Limb (tissue), 2 donors: ENCODE measurements around the gene STIM1.

Experiments
- DNase-seq, 2 donors: peaks; one replicate each; pipeline ENCODE4 v3.0.0-alpha.2; 2016; ENCODE audit errors: extremely low spot score in 2 of 2

STIM1 gene

DNA sequence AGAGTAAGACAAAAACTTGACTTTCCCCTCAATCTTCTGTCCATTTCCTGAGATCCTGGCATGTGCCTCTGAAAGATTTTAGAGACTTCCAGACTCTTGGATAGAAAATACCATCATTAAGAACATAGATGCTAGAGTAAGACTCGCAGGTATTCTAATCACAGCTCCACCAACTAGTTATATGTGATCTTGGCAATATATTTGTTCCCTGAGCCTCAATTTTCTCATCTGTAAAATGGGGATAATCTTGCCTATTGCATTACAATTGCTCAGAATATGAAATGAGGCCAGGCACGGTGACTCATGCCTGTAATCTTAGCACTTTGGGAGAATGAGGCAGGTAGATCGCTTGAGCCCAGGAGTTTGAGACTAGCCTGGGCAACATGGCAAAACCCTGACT, 25.4 kb upstream of the STIM1 start:
- DNase-seq, result no peak

GRCh38 chr11:3830730-3831129, 24.7 kb upstream of the STIM1 start:
- no peak for DNase-seq

DNA sequence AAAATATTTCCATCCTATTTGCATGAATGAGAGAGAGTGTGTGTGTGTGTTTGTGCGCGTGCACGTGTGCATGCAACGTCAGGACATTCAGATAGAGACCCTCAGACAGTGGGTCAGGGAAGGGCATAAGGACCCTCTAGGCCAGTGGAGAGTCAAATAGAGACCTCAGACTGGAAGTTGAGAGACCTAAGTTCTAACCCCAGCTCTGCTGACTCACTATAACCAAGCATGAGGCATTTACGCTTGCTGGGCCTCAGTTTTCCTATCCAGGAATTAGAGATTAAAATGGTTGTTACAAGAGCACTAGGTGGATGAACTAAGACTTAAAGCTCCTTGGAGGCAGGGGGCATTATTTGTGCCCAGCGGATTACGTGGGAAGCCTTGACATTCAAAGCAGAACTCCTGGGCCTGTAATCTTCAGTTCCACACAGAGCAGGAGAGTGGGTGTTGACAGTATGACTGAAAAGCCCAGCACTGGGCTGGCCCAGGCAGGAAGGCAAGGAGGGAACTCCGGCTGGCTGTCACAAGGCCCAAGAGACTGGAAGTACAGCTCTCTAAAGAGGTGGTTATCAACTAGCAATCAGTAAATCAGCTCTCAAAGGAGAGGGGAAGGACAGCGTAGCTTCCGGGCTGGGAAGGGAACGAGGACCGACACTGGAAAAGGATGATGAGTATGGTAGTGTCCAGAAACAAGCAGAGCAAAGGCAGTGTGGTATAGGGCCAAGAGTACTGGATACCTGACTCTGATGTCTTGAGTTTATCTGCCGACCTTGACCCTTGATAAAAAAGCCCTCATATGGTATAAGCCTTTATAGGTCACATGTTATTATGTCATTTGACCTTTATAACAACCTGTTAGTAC, 23.9 kb upstream of the STIM1 start:
- no peak for DNase-seq

DNA sequence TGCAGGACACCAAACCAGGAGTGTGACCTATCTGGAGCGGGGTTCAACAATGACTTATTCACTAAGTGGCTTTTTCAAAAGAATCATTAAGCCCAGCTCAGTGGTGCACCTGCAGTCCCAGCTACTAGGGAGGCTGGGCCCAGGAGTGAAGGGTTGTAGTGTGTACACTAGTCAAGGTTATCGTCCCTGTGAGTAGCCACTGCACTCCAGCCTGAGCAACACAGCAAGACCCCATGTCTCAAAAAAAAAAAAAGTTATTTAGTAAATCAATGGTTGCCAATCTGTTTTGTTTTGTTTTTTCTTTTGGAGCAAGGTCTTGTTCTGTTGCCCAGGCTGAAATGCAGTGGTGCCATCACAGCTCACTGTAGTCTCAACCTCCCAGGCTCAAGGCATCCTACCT, 22.6 kb upstream of the STIM1 start:
- DNase-seq, result no peak

DNA sequence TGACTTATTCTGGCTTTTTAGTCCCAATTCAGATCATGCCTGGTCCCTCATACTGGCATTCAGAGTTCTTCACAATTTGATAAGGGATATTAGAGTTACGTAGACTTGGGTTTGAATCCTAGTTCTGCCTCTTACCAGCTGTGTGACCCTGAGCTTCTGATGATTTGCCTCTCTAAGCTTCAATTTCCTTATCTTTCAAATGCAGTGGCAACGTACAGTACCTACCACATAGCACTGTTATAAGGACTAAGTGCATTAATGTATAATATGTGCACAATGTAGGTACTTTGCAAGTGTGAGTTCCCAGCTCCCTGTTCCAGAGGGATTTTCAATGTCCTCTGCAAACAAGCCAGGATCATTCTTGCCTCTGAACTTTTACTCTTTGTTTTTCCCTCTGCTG, 22.0 kb upstream of the STIM1 start:
- no peak for DNase-seq

- DNase-seq, result no peak
Observed at GRCh38 chr11:3834349-3834663, 21.2 kb upstream of the STIM1 start.

GRCh38 chr11:3834664-3835461, 20.6 kb upstream of the STIM1 start:
- no peak for DNase-seq

DNA sequence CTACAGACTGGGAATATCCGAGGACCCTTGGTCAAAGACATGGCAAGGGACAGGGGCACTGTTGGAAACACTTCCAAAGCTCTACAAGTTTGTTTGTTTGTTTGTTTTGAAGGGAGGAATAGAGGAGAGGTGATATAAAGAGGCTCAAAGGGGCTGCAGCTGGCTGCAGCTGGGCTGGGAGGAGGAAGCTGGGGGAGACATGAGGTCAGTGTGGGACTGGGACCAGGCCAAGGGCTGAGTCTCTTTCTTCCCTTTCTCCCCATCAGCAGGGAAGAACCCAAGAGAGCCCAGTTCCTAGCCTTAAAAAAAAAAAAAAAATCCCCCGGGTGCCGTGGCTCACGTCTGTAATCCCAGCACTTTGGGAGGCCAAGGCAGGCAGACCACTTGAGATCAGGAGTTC, 19.7 kb upstream of the STIM1 start:
- DNase-seq, result no peak

GRCh38 chr11:3836903-3837302, 18.6 kb upstream of the STIM1 start:
- no peak for DNase-seq

GRCh38 chr11:3837793-3838192, 17.7 kb upstream of the STIM1 start:
- no peak for DNase-seq

- DNase-seq, result no peak
Observed at GRCh38 chr11:3838504-3838903, 17.0 kb upstream of the STIM1 start.

DNA sequence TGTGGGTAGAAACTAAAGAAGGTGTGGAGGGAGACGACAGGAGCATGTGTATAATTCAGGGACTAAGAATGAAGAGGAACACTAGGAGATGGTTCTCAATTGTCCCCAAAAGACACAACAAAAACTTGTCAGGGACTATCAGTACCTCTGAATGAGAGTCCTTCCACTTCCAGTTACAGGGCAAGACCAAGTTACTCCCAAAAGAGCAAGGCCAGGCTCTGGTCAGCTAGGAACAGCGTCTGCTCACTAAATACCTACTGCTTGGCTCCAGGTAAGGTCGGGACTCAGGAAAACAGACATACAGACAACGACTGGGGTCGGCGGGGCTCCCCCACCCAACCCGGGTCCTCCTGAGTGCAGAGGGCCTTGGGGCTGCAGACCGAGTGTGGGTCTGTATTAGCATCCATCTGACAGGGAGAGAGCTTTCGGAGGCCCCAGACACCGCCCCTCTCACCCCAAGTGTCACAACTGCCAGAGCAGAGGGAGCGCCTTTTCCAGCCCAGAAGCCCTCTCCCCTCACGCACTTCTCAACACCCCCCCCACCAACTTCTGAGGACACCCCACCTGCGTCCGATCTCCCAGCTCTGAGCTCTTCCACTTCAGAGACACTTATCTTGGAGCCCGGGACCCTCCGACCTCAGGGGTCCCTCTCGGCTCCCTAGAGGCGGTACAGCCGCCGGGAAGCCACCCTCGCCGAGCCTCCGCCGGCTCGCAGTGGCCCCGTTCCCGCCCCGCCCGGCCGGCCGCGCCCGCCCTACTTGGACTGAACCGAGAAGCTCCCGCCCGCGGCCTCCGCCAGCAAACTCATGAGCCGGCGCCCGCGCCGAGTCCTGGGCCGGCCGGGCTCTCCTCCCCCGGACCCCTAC, 15.2 kb upstream of the STIM1 start:
- no peak for DNase-seq

- DNase-seq, result peak; percentile 69 to 90
Observed at GRCh38 chr11:3840870-3841425, 14.5 kb upstream of the STIM1 start, which contains the start of gene RHOG. TSS of gene RHOG (minus strand) at chr11:3840959. CDS start at chr11:3828138, 12,821 bp downstream.

DNA sequence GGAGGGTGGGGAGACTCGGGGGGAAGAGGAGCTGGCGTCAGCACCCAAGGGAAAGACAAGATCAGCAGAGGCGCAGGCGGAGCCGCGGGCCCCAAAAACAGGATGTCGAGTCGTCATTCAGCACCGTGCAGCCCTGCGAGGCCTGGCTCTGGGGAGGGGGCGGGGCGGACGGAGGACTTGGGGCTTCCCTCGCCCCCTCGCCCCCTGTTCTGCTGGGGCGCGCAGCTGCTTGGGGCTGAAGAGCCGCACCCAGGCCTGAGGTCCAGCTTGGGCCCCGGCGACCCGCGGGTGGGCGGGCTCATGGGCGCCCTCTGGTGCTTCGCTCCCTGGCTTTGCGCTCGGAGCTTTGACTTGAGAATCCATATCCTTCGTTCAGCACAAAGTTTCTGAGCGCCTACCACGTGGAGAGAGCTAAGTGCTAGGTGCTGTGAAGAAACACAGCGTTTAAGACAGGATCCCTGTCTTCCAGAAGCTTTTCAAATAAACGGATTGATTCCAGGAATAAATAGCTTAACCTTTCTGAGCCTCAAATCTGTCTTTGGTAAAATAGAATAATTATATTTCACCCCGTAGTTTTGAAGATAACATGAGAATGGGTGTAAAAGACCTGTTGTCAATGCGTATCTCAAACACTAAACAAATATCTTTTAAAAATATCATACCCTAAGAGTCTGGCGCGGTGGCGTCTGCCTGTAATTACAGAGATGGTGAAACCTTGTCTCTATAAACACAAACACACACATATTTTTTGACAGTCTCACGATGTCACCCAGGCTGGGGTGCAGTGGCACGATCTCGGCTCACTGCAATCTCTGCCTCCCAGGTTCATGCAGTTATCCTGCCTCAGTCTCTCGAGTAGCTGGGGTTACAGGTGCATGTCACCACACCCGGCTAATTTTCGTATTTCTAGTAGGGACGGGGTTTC, 13.8 kb upstream of the STIM1 start:
- DNase-seq, result peak; percentile 75 to 89

DNA sequence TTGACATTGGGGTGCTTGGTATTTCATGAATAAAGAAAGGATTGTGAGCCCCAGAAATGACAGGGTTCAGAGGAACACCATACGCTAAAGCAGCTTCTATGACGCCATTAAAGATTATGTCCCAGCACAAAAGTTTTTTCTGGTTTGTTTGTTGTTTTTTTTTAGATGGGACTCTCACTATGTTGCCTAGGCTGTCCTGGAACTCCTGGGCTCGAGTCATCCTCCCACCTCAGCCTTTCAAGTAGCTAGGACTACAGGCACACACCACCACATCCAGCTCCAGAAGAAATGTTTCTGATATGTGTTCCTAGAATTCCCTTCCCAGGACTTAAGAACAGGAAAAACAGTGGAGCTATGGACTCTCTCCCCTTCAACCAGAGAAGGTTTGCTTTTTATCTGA, 12.1 kb upstream of the STIM1 start:
- no peak for DNase-seq

GRCh38 chr11:3845246-3845645, 10.2 kb upstream of the STIM1 start:
- DNase-seq, result no peak

GRCh38 chr11:3845670-3846069, 9.8 kb upstream of the STIM1 start:
- DNase-seq, result no peak

GRCh38 chr11:3849297-3849874, 6.1 kb upstream of the STIM1 start:
- DNase-seq, result peak in 1 of 2 donors; percentile 31

GRCh38 chr11:3853545-3853842, 2.0 kb upstream of the STIM1 start:
- DNase-seq, result no peak
